IPS-20b (cell line): Measurements from ENCODE around the gene BLTP3B.
A peak's percentile ranks its signal among the peaks of the same experiment; 100 is the strongest.
"Not testable (repeated sequence)": the region's sequence is repeated elsewhere in the genome, so short reads cannot be mapped to it uniquely, and the experiment has no call there.

ENCODE experiments used
- H3K27ac ChIP-seq: one replicate; pipeline ENCODE4 v1.5.1; 2013; ENCODE audit warnings: low read length
- H3K27me3 ChIP-seq: 2 replicates; pipeline ENCODE4 v1.6.1; 2013; ENCODE audit warnings: mild to moderate bottlenecking, low read length, inconsistent platforms; ENCODE audit not compliant: insufficient read depth
- H3K36me3 ChIP-seq: 2 replicates; pipeline ENCODE4 v1.6.1; 2013; ENCODE audit warnings: low read depth, mild to moderate bottlenecking, inconsistent platforms, low read length, moderate library complexity; ENCODE audit not compliant: insufficient read depth
- H3K4me1 ChIP-seq: 2 replicates; pipeline ENCODE4 v1.6.1; 2013; ENCODE audit warnings: mild to moderate bottlenecking, control low read depth, inconsistent platforms, low read length, moderate library complexity; ENCODE audit not compliant: insufficient read depth
- H3K4me3 ChIP-seq: 2 replicates; pipeline ENCODE4 v1.5.1; 2013; ENCODE audit warnings: mild to moderate bottlenecking, low read length, inconsistent platforms
- H3K9ac ChIP-seq: 2 replicates; pipeline ENCODE4 v1.6.1; 2013; ENCODE audit warnings: low read depth, mild to moderate bottlenecking, inconsistent platforms, low read length, moderate library complexity
- H3K9me3 ChIP-seq: 2 replicates; pipeline ENCODE4 v1.6.1; 2013; ENCODE audit warnings: mild to moderate bottlenecking, low read depth, low read length, inconsistent platforms; ENCODE audit not compliant: insufficient read depth

The BLTP3B gene, protein sequence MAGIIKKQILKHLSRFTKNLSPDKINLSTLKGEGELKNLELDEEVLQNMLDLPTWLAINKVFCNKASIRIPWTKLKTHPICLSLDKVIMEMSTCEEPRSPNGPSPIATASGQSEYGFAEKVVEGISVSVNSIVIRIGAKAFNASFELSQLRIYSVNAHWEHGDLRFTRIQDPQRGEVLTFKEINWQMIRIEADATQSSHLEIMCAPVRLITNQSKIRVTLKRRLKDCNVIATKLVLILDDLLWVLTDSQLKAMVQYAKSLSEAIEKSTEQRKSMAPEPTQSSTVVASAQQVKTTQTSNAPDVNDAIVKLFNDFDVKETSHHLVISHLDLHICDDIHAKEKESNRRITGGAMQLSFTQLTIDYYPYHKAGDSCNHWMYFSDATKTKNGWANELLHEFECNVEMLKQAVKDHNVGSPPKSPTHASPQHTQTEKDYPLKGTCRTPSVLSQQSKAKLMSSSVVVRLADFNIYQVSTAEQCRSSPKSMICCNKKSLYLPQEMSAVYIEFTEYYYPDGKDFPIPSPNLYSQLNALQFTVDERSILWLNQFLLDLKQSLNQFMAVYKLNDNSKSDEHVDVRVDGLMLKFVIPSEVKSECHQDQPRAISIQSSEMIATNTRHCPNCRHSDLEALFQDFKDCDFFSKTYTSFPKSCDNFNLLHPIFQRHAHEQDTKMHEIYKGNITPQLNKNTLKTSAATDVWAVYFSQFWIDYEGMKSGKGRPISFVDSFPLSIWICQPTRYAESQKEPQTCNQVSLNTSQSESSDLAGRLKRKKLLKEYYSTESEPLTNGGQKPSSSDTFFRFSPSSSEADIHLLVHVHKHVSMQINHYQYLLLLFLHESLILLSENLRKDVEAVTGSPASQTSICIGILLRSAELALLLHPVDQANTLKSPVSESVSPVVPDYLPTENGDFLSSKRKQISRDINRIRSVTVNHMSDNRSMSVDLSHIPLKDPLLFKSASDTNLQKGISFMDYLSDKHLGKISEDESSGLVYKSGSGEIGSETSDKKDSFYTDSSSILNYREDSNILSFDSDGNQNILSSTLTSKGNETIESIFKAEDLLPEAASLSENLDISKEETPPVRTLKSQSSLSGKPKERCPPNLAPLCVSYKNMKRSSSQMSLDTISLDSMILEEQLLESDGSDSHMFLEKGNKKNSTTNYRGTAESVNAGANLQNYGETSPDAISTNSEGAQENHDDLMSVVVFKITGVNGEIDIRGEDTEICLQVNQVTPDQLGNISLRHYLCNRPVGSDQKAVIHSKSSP (N-terminal part only)

DNA sequence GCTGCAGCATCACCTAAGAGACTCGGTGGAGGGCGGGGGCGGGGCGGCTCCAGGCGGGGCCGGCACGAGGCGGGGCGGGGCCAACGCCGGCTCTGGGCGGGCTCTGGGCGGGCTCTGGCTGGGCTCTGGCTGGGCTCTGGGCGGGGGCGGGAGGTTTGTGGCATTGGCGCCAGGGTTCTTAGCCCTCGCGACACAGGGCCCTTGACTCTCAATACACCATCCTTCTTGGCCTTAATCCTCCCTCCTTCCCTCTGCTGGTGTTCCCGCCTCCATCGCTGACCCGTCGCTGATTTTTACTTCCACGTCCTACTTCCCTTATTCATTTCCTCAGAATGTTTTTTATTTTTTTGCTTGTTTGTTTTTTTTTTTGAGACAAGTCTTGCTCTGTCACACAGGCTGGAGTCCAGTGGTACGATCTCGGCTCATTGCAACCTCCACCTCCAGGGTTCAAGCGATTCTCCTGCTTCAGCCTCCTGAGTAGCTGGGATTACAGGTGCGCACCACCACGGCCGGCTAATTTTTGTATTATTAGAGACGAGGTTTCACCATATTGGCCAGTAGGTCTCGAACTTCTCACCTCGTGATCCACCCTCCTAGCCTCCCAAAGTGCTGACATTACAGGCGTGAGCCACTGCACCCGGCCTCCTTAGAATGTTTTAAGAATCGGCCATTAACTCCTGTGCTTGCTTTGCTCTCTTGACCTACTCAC, at the start of gene BLTP3B:
Gene BLTP3B (minus strand): TSS at position 24 of the 709 bp plus-strand sequence. CDS start 239 bp downstream, outside the sequence.
- Histone ChIP-seq H3K9me3 (no peaks in the 10 kb centered on the region), H3K4me1 (peaks cover 8% of the 10 kb centered on the region), H3K27ac (peak within 1 kb of the TSS; percentile 74), H3K9ac (peak within 1 kb of the TSS; percentile 96), H3K36me3 (no peaks in the 10 kb centered on the region), H3K27me3 (no peaks in the 10 kb centered on the region), H3K4me3 (peak within 1 kb of the TSS; percentile 94)

DNA sequence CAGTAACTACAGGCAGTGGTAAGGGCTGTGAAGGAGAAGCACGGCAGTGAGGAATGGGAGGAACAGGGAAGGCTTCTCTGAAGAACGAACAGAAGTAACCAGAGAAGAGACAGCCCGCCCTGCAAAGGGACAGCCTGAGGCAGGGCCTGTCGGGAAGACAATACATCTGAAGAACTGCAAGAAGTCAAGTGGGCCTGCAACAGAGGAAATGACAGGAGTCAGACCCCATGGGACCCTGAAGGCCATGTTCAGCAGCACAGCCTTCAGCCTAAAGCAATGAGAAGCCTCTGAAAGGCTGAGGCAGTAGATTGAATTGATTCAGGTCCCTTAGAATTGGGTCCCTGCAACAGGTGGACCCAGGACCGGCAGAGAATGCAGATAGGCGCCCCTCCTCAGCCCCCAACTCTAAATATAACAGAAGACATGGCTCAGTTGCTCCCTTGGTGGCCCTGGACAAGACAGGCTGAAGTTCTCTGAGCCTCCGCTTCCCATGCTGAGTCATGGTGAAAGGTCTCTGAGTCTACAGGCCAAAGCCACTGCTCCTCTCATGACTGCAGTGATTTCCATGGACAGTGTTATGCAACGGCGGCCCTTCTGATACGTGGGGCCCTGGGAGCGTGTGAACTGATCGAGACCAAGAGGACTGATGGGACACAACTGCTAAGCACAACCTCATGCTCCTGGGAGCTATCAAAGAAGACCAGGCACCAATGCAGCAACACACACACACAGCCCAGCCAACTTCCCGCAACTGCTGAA, 47.1 kb upstream of the BLTP3B start:
- Histone ChIP-seq H3K27ac (no peak overlapping the region), H3K36me3 (peaks cover 13% of the 10 kb centered on the region; the same call in 1 of the 2 replicates), H3K27me3 (no peaks in the 10 kb centered on the region), H3K9me3 (no peaks in the 10 kb centered on the region), H3K9ac (no peak overlapping the region), H3K4me1 (no peaks in the 10 kb centered on the region), H3K4me3 (no peak overlapping the region)

DNA sequence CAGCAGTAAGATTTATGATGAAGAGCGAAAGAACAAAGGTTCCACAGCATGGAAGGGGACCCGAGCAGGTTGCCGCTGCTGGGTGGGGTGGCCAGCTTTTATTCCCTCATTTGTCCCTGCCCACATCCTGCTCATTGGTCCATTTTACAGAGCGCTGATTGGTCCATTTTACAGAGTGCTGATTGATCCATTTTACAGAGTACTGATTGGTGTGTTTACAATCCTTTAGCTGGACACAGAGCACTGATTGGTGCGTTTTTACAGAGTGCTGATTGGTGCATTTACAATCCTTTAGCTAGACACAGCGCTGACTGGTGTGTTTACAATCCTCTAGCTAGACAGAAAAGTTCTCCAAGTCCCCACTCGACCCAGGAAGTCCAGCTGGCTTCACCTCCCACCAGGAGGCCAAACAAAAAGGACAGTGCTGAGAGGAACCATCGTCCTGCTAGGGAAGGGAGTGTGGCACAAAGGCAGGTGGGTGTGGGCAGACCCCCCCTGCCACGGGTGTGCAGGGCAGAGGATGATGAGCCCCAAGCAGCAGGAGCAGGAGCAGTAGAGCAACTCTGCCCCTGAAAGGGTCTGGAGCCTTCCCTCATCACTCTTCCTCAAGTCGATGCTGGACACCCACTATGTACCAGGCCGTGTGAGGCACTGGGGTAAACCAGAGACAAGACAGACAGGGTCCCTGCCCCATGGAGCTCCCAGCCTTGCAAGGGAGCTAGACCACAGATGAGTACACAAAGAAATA, 46.4 kb upstream of the BLTP3B start:
- not testable (repeated sequence) for H3K27me3 ChIP-seq, H3K36me3 ChIP-seq, H3K27ac ChIP-seq, H3K9ac ChIP-seq, H3K4me1 ChIP-seq, H3K4me3 ChIP-seq, H3K9me3 ChIP-seq

DNA sequence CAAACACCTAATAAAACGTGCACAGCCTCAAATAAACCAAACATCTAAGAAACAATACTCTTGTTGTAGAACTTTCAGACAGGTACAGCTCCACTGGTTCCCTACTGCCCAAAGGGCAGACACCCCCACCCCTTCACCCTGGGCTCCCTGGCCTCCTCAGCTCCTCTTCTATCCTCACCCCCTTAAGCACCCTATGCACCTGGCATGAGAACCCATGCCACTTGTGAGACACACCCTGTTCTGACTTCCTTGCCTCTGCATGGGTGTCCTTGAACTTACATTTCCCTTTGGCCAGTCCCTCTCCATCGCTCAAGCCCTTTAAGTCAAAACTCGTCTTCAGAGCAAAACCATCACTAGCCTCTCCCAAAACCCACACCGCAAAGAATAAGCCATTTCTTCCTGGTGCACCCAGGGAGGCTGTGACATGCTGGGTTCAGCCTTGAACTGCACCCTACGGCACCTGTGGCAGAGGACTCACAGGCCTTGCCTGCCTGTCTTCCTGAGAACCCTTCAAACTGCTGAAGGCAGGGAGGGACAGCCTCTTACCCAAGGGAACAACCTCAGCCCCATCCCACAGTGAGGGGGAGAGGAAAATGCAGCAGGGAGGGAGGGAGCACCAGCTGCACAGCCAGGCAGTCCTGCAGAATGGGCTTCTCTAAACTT, 45.3 kb upstream of the BLTP3B start:
- Histone ChIP-seq H3K9me3 (no peaks in the 10 kb centered on the region), H3K4me3 (no peak overlapping the region), H3K9ac (no peak overlapping the region), H3K27ac (no peak overlapping the region), H3K4me1 (no peaks in the 10 kb centered on the region), H3K36me3 (peaks cover 5% of the 10 kb centered on the region; the same call in 1 of the 2 replicates), H3K27me3 (no peaks in the 10 kb centered on the region)

DNA sequence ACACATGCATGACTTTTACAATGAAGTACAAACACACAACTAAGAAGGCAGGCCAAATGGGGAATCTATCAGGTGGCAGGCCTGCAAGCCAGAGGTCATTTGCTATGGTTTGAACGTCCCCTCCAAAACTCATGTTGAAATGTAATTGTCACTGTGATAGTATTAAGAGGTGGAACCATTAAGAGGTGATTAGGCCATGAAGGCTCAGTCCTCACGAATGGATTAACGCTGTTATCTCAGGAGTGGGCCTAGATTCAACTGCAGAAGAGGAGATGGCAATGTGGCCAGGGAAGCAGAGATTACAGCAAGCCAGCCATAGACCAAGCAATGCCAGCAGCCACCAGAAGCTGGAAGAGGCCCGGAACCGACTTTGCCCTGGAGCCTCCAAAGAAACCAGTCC, 44.4 kb upstream of the BLTP3B start:
- no peaks in the 10 kb centered on the region for H3K9me3 ChIP-seq
- no peaks in the 10 kb centered on the region for H3K4me1 ChIP-seq
- H3K36me3 ChIP-seq = peaks cover 5% of the 10 kb centered on the region; the same call in 1 of the 2 replicates
- H3K4me3 ChIP-seq = no peak overlapping the region
- no peaks in the 10 kb centered on the region for H3K27me3 ChIP-seq
- no peak overlapping the region for H3K27ac ChIP-seq
- no peak overlapping the region for H3K9ac ChIP-seq

DNA sequence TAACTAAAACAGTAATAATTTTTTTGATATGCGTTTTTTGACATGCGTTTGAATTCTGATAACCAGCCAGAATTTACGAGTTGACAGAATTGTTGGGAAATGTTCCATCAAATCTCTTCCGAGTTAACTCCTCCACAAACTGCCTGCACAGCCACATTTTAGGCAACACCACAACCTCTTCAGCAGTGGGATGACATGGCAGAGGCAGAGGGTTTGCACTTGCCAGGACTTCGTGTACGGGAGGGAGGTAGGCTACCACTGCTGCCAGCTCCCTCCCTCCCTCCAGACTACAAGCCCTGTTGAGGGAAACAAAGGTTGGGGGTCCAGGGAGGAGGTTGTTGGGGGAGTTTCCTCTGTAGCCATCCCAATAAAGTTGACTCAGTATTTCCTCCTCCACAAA, 43.4 kb upstream of the BLTP3B start:
- H3K27me3 ChIP-seq = no peaks in the 10 kb centered on the region
- no peak overlapping the region for H3K9ac ChIP-seq
- no peaks in the 10 kb centered on the region for H3K4me1 ChIP-seq
- H3K4me3 ChIP-seq = no peak overlapping the region
- H3K36me3 ChIP-seq = peaks cover 5% of the 10 kb centered on the region; the same call in 1 of the 2 replicates
- H3K9me3 ChIP-seq = no peaks in the 10 kb centered on the region
- H3K27ac ChIP-seq = no peak overlapping the region

DNA sequence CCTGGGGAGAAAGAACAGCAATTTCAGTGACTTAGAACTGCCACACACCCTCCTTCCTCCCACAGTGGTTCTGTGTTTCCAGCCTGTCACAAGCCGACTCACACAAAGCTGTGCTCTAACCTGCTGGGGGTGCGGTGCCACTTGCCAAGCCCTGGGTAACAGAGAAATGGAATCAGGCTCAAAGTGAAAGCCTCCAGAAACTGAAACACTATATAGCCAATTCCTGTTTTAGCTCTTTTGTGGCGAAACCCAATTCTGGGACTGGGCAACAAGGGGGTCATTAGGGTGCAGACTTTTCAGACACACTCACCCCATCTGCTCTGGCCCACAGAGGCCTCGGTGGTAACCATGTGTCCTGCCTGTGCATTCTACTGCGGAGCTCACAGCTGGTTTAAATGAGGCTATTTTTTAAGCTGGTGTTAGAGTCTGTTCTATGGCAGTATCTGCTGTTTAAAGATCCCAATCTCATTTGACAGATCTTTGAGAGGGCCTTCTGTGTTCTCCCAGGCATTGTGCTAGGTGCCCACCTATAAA, 42.8 kb upstream of the BLTP3B start:
- Histone ChIP-seq H3K9me3 (no peaks in the 10 kb centered on the region), H3K4me3 (no peak overlapping the region), H3K4me1 (no peaks in the 10 kb centered on the region), H3K9ac (no peak overlapping the region), H3K27me3 (no peaks in the 10 kb centered on the region), H3K36me3 (peaks cover 5% of the 10 kb centered on the region; the same call in 1 of the 2 replicates), H3K27ac (no peak overlapping the region)

DNA sequence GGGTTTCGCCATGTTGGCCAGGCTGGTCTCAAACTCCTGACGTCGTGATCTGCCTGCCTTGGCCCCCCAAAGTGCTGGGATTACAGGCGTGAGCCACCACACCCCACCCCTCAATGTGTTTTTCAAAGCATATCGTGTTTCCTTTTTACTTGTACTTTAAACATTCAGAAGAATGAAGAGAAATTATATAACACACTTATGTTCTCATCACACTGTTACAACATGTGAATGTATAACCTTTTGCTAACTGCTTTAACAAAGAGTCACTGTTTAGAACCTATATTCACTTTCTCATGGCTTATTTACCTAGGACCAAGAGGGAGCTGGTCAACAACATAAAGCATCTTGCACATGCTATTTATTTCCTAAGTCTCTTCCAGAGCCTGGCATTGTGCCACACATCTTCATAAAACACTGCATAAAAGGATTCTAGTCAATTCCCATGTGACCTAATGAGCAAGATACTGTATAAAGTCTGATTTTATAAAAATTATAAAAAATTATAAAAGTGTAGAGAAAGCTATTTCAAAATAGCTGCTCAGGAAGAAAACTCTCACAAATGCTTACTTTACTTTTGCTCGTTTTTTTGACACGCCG, 42.0 kb upstream of the BLTP3B start:
- no peaks in the 10 kb centered on the region for H3K27me3 ChIP-seq
- no peak overlapping the region for H3K4me3 ChIP-seq
- no peak overlapping the region for H3K27ac ChIP-seq
- H3K4me1 ChIP-seq = no peaks in the 10 kb centered on the region
- peaks cover 4% of the 10 kb centered on the region for H3K36me3 ChIP-seq
- no peaks in the 10 kb centered on the region for H3K9me3 ChIP-seq
- H3K9ac ChIP-seq = no peak overlapping the region

DNA sequence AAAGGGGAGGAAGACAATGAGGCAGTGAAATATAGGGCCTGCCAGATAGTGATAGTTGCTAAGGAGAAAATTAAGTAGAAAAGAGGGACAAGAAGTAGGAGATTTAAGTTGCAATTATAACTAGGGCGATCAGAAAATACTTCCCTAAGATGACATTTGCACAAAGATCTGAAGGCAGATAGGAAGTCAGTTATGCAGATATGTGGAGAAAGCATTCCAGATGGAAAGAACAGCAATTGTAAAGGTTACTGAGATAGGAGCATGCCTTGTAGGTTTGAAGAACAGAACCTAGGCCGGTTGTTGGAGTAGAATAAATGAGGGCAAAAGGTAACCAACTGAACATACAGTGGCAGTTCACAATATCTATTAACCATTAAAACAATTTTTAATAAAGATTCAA, 36.6 kb upstream of the BLTP3B start:
- no peaks in the 10 kb centered on the region for H3K27me3 ChIP-seq
- H3K27ac ChIP-seq = no peak overlapping the region
- no peak overlapping the region for H3K4me3 ChIP-seq
- H3K9ac ChIP-seq = no peak overlapping the region
- peaks cover 4% of the 10 kb centered on the region for H3K36me3 ChIP-seq
- no peaks in the 10 kb centered on the region for H3K9me3 ChIP-seq
- H3K4me1 ChIP-seq = no peaks in the 10 kb centered on the region
